ENCODE data around the gene NKX2-1. TPM values are rescaled to one million over a fixed set of nuclear protein-coding genes. Genes with fewer than 3 reads are reported as not detected.

NKX2-1 gene
- total and polyA plus RNA-seq, 10 of the 15 experiments (the other 5 are each of a cell fraction or from before 2014, with no cell fraction given): 0.03 TPM; not detected in 9

DNA sequence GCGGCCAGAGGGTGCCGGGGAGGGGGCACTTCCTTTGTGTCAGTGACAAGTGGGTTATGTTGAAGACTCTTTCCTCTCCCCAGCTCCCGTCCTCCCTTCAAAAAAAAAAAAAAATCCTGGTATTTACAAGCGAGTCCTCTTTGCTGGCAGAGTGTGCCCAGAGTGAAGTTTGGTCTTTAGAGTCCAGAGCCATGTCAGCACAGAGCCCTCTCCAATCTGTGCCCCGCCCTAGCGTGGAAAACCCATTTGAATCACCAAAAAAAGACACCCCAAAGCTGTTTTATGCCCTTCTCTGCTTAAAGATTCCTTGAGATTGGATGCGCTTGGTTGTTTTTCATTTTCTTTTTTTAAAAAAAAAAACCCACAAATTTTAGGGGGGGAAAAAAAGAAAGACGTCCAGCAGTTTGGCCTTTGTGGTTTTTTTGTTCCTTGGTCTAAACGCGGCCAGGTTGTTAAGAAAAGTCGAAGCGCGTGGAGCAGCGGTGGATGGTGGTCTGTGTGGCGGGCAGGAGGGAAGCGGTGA lies 3.3 kb downstream of the NKX2-1 start:
- peaks cover 22 to 31% of the 10 kb centered on the region in 2 experiments for H3K27me3 ChIP-seq (replicated peaks in 1 of 2; ENCODE audit: control insufficient read depth in 2 of 2, insufficient read depth in 2 of 2, low read length in 1 of 2)
- no peak for ATAC-seq

More for the DNA sequence above, 3.3 kb downstream of the NKX2-1 start:
- in situ Hi-C loops (cut with MboI) (no loop called here), intact Hi-C loops (cut with micrococcal nuclease; ENCODE audit: unreplicated experiment) (no loop called here)
- WGBS (ENCODE audit: insufficient coverage, insufficient replicate concordance, low lambda C conversion rate, missing lambda C conversion rate): 24% methylated on average over 16 of the region's 16 CpGs
- ChIA-PET CTCF (no interaction called here), POLR2A (interaction anchor here (0.5 kb wide), 1 partner anchor 469 kb away, joined by 3 read pairs; no protein-coding TSS in a partner anchor), RAD21 (ENCODE audit: unreplicated experiment) (no interaction called here), SMC1A (ENCODE audit: uncharacterized antibody, unreplicated experiment) (no interaction called here)
- TF ChIP-seq, protein P1, sequence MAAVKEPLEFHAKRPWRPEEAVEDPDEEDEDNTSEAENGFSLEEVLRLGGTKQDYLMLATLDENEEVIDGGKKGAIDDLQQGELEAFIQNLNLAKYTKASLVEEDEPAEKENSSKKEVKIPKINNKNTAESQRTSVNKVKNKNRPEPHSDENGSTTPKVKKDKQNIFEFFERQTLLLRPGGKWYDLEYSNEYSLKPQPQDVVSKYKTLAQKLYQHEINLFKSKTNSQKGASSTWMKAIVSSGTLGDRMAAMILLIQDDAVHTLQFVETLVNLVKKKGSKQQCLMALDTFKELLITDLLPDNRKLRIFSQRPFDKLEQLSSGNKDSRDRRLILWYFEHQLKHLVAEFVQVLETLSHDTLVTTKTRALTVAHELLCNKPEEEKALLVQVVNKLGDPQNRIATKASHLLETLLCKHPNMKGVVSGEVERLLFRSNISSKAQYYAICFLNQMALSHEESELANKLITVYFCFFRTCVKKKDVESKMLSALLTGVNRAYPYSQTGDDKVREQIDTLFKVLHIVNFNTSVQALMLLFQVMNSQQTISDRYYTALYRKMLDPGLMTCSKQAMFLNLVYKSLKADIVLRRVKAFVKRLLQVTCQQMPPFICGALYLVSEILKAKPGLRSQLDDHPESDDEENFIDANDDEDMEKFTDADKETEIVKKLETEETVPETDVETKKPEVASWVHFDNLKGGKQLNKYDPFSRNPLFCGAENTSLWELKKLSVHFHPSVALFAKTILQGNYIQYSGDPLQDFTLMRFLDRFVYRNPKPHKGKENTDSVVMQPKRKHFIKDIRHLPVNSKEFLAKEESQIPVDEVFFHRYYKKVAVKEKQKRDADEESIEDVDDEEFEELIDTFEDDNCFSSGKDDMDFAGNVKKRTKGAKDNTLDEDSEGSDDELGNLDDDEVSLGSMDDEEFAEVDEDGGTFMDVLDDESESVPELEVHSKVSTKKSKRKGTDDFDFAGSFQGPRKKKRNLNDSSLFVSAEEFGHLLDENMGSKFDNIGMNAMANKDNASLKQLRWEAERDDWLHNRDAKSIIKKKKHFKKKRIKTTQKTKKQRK (IDR thresholded peaks at IDR 0.05; ENCODE audit: low read depth, low read length): no peak
- TF ChIP-seq, protein P2, sequence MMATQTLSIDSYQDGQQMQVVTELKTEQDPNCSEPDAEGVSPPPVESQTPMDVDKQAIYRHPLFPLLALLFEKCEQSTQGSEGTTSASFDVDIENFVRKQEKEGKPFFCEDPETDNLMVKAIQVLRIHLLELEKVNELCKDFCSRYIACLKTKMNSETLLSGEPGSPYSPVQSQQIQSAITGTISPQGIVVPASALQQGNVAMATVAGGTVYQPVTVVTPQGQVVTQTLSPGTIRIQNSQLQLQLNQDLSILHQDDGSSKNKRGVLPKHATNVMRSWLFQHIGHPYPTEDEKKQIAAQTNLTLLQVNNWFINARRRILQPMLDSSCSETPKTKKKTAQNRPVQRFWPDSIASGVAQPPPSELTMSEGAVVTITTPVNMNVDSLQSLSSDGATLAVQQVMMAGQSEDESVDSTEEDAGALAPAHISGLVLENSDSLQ (IDR thresholded peaks at IDR 0.05): no peak
- H3K4me2 ChIP-seq (ENCODE audit: control insufficient read depth, insufficient read depth): no peak overlapping the region
- H4K20me1 ChIP-seq (ENCODE audit: control insufficient read depth, insufficient read depth): no peaks in the 10 kb centered on the region
- no peak overlapping the region for H3K27ac ChIP-seq (ENCODE audit: control insufficient read depth, insufficient read depth)
- no TSS peak for BruUV-seq (replicated peaks)
- no peak overlapping the region for H3K4me3 ChIP-seq
- H3K9ac ChIP-seq (ENCODE audit: control insufficient read depth, insufficient read depth, low read length): no peak overlapping the region
- DNase-seq (ENCODE audit: low read depth, low spot score) (no peak), FAIRE-seq (no peak)
- no peaks in the 10 kb centered on the region; the same call in 2 of the 3 replicates for H3K9me3 ChIP-seq (replicated peaks; ENCODE audit: control insufficient read depth, insufficient read depth, low read length)
- no peaks in the 10 kb centered on the region for H3K79me2 ChIP-seq (ENCODE audit: control insufficient read depth, insufficient read depth, low read length)
- no peak overlapping the region for H2AFZ ChIP-seq (ENCODE audit: control insufficient read depth, low read depth, low read length)
- H3K36me3 ChIP-seq (ENCODE audit: control insufficient read depth in 2 of 2, insufficient read depth in 2 of 2, low read length in 1 of 2): no peaks in the 10 kb centered on the region; a peak in 1 of 4 replicates
- no peaks in the 10 kb centered on the region for H3K4me1 ChIP-seq (ENCODE audit: control insufficient read depth, insufficient read depth, low read length)

Data from GM12878 (cell line).